Retinal pigment epithelial cell (primary cell): ENCODE measurements around the gene DNER.

Experiments used
- DNase-seq: peaks from one replicate; pipeline ENCODE4 v3.0.0-alpha.2; 2010; ENCODE audit warnings: low read depth
- H3K4me3 ChIP-seq: 2 replicates; pipeline ENCODE4 v1.5.1; 2011; ENCODE audit warnings: mild to moderate bottlenecking, low read length, control low read depth, moderate library complexity
- TF ChIP-seq, protein P1 (sequence below): conservative IDR thresholded peaks from 2 replicates; pipeline ENCODE4 v1.5.1; 2011; ENCODE audit warnings: low read depth, low read length, control low read depth, inconsistent platforms

DNER gene

GRCh38 chr2:229564300-229564907 is 150.0 kb downstream of the DNER start:
- H3K4me3 ChIP-seq = no peak overlapping the region
- no peak for DNase-seq
- TF ChIP-seq, protein P1, sequence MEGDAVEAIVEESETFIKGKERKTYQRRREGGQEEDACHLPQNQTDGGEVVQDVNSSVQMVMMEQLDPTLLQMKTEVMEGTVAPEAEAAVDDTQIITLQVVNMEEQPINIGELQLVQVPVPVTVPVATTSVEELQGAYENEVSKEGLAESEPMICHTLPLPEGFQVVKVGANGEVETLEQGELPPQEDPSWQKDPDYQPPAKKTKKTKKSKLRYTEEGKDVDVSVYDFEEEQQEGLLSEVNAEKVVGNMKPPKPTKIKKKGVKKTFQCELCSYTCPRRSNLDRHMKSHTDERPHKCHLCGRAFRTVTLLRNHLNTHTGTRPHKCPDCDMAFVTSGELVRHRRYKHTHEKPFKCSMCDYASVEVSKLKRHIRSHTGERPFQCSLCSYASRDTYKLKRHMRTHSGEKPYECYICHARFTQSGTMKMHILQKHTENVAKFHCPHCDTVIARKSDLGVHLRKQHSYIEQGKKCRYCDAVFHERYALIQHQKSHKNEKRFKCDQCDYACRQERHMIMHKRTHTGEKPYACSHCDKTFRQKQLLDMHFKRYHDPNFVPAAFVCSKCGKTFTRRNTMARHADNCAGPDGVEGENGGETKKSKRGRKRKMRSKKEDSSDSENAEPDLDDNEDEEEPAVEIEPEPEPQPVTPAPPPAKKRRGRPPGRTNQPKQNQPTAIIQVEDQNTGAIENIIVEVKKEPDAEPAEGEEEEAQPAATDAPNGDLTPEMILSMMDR = no peak

DNA sequence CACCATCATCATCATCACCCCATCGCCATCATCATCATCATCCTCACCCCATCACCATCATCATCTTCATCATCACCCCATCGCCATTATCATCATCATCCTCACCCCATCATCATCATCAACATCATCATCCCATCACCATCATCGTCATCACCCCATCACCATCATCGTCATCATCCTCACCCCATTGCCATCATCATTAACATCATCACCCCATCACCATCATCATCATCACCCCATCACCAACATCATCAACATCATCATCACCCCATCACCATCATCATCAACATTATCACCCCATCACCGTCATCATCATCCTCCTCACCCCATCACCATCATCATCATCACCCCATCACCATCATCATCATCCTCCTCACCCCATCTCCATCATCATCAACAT is 151.0 kb downstream of the DNER start:
- DNase-seq = no peak
- TF ChIP-seq, protein P1 = no peak
- H3K4me3 ChIP-seq = no peak overlapping the region

DNA sequence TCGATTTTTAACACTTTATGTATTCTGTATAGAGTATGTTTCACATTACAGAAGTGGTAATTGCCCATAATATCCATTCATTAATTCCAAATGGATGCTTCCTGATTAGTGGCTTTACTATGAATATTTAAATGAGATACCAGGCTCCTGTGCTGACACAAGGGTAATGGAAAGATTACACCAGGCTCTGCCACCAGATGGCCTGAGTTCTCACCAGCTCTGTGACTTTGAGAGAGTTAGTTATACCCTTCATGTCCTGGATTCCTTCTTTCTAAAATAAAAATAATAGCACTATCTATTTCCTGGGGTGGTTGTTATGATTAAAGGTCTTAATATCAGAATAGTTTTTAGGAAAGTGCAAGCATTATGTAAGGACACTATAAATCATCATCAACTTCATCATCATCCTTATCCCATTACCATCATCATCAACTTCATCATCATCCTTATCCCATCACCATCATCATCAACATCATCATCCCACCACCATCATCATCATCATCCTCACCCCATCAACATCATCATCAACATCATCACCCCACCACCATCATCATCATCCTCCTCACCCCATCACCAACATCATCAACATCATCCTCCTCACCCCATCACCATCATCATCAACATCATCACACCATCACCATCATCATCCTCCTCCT is 151.8 kb downstream of the DNER start:
- no peak for DNase-seq
- H3K4me3 ChIP-seq = no peak overlapping the region
- TF ChIP-seq, protein P1 = no peak

GRCh38 chr2:229559986-229560385 is 154.4 kb downstream of the DNER start:
- TF ChIP-seq, protein P1 = no peak
- H3K4me3 ChIP-seq = no peak overlapping the region
- DNase-seq = no peak

DNA sequence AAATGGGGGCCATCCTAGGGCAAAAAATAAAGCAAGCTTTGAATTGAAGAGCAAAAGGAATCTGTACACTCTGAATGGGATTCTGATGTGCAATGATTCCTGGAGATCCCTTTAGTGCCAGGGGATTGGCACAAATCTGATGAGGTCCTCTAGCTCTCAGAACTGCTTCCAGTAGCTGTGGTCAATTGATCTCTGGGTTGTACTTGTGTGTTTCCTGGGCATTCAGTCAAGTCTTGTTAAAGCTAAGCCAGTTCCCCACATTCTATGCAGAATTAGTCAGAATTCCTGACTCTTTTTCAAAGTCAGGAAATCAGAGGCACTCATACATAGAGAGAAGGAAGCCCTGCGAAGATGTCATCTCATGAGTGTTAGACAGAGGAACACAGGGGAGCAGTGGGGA is 161.3 kb downstream of the DNER start:
- TF ChIP-seq, protein P1 = no peak

GRCh38 chr2:229543176-229543873 is 171.0 kb downstream of the DNER start:
- H3K4me3 ChIP-seq = no peak overlapping the region
- no peak for DNase-seq
- TF ChIP-seq, protein P1 = no peak

More for the DNA sequence above, 161.3 kb downstream of the DNER start:
- peak; percentile 40 for DNase-seq
- no peak overlapping the region for H3K4me3 ChIP-seq
